Hematopoietic multipotent progenitor cell treated with erythropoietin and hydrocortisone succinate and interleukin-3 and kit ligand, for 15 days (in vitro differentiated cells): ENCODE data around the gene PTPN9.
A peak's percentile ranks its signal among the peaks of the same experiment; 100 is the strongest.
"Not testable (repeated sequence)": the region's sequence is repeated elsewhere in the genome, so short reads cannot be mapped to it uniquely, and the experiment has no call there.

Experiments
- DNase-seq: peaks from one replicate; pipeline ENCODE4 v3.0.0-alpha.2; 2015; ENCODE audit warnings: low spot score

The PTPN9 gene

DNA sequence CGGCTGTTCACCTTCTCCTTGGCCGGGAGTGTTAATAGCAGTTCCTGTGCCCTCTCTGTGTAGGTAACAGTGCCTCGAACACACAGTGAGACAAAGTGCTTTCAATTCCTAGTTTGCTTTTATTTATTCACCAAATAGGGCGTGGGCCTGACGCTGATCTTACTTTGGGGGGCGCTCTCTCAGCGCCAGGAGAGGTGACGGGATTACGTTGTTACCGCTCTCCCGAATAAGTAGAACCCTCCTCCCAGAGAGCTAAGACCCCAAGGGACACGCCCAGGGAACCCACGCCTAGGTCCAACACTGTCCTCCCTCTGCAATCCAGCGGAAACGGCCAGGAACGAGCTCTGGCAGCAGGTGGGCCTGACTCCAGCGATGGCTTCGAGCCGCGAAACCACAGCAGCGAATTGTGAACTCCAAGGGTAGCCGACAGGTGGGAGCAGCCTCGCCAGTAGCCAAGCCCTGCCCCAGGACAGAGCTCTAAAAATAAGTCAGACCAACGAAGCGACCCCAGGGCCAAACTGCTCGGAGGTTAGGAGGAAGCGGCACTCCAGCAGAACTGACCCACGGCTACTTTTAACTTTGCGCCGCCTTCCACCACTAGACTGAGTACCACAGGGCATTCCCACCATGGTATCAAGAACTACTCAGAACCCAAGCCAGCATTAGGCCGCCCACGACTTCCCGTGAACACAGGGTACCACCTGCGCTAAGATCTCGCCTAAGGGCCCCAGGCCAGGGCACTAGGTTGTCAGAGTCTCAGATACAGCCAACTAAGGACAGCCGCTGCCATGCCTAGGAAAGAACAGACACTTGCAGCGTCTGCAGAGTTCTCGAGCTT is 126.0 kb downstream of the PTPN9 start:
- no peak for DNase-seq

DNA sequence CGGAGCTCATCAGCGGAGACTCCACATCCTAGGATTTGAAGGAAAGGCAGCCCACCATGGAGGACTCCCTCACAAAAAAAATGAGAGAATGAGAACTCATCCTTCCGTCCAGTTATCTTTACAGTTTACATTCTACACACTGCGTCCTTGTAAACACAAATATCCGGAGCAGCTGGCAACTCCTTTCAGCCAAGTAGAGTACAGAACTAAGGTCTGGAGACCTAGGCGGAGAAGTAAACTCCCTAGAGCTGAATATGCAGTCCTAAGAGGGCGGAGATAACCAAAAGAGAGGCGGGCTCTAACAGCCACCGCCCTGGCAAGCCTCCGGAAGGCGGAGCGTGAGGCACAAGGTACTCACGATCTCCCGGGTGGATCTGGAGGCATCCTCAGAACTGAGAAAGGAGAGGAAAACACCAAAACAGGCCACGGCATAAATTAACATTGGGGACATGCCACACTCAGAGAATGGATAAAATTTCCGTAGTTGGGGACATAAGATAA is 126.7 kb downstream of the PTPN9 start:
- peak; percentile 94 for DNase-seq

DNA sequence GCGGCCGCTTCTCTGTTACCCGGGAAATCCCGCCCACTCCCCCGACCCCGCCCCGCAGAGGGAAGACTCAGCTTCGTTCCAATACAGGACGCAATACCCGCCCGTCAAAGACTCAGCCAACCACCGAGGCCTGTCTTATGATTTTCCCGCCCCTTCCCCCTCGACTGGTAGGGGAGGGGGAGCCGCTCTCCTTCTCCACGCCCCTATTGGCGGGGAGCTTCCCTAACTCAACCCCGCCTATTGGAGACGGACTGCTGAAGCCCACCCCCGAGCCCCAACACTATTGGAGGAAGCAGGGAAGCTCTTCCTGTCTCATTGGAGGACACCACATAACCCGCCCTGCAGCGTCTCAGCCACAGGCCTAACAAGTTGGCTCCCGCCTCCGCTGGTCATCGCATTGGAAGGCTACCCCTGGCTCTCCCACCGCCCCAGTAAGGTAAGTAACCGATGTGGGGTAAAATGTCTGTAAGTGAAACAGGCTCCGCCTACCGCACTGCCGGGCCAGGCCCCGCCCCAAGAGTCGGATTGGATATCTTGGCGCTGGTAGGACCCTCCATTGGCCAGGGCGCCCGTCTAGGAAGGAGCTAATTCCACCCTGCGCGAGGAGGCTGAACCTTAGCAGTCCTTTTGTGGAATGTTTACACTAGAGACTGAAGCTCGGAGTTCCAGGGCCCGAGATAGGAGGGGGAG is 127.3 kb downstream of the PTPN9 start, which contains the start of gene SIN3A:
Gene SIN3A (minus strand): TSS at position 17 of the 690 bp plus-strand sequence. CDS start 21,315 bp downstream, outside the sequence.
- peak; percentile 100 for DNase-seq

DNA sequence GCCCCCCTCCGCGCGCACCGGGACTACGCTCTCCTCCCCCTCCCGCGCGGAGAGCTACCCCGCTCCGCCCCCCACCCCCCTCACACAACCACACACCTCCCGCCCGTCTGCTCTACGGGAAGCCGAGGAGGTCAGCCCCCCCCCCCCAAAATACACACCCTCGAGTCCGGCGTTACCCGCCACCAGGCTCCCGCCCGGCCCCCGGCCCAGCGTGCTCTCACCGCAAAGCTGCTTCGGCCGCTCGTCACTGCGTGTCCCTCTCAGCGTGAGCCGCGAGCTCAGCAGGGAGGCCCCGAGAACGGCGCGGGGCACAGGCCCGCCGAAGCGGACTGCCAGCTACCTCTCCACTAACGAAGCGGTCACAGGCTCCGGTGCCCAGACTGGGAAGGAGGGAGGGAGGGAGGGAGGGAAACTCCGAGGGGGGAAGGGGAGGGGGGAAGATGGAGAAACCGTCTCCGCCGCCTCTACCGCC is 127.9 kb downstream of the PTPN9 start:
- DNase-seq = no peak

DNA sequence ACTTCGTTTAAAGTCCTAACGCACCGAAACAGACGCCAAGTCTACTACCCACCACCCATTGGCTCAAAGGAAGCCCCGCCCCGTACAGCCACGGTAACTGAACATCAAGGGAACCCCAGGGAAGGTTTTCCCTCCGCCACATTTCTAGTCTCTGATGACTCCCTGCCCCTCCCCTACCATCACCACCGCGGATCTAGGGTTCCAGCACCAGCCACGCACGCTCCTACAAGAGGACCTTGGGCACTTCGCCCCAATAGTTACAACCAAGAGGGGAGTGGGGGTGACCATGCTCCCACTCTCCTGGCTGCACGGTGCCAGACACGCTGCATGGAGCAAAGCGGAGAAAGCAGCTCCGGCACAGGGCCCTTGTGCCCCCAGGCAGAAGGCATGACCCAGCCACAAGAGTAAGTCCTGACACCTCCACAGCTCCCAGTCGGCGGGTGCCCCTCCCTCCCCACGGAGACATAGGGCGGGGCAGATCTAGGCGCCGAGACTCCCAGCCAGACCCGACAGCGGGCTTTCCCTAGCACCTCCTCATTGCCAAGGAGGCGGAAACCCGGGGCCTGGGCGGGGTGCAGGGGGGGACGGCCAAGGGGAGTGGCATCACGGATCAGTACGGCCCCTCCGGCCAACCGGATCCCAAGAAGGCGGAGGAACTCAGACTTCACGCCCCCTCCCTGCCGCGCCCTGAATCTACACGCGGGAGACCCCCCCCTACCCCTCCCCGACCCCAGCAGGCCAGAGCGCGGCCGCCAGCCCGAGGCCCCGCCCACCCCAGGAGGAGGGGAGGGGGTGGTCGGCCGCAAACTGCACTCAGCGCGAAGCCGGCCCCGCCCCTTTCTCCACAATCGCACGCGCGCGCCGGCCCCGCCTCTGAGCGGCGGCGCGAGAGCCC is 128.6 kb downstream of the PTPN9 start:
- DNase-seq = peak; percentile 93

DNA sequence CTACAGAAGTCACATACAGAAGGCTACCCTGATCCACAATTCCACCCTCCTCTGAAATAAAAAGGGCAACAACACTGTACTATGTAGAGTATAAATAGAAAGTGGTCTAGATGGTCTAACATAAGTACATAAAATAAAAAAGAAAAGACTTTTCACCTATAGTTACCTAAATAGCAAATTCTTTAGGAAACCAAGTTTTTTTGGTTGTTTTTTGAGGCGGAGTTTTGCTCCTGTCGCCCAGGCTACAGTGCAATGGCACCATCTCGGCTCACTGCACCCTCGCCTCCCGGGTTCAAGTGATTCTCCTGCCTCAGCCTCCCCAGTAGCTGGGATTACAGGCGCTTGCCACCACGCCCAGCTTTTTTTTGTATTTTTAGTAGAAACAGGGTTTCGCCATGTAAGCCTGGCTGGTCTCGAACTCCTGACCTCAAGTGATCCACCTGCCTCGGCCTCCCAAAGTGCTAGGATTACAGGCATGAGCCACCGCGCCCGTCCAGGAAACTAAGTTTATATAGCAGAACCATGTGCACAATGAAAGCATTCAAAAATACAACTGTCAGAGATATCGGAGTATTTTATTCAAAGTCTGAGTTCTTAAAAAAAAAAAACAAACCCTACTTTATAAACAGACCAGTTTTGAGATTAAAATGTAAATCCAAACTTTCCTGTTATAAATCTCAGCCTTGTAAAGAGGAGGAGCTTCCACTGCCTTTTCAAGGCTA is 129.4 kb downstream of the PTPN9 start:
- DNase-seq = no peak

DNA sequence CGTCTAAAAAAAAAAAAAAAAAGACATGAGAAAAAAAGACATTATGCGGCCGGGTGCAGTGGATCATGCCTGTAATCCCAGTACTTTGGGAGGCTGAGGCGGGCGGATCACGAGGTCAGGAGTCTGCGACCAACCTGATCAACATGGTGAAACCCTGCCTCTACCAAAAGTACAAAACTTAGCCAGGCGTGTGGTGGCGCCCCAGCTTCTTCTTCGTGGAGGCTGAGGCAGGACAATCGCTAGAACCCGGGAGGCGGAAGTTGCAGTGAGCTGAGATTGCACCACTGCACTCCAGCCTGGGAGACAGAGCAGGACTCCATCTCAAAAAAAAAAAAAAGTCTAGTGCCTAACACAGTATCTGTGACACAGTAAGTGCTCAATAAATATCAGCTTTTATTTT is 130.9 kb downstream of the PTPN9 start:
- DNase-seq = not testable (repeated sequence)

DNA sequence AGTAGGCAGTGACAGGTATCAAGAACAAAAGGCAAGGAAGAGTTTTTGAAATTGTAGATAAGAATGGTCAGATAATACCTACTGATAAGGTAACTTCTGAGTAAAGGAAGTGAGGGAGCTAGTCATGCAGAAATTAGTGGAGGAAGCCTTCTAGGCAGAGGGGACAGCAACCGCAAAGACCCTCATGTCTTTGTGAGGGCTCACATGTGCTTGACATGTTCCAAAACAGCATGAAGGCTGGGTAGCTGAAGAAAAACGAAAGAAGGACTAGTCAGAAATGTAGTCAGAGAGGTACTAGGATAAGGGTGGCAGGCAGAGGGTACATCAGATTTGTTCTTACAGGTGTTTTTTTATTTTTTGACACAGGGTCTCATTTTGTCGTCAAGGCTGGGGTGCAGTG is 133.0 kb downstream of the PTPN9 start:
- no peak for DNase-seq

DNA sequence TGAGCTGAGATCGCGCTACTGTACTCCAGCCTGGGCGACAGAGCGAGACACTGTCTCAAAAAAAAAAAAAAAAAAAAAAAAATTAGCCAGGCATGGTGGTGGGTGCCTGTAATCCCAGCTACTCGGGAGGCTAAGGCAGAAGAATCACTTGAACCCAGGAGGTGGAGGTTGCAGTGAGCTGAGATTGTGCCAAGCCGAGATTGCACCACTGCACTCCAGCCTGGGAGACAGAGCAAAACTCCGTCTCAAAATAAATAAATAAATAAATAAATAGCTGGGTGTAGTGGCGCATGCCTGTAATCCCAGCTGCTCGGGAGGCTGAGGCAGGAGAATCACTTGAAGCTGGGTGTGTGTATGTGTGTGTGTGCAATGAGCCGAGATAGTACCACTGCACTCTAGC is 133.8 kb downstream of the PTPN9 start:
- DNase-seq = not testable (repeated sequence)

DNA sequence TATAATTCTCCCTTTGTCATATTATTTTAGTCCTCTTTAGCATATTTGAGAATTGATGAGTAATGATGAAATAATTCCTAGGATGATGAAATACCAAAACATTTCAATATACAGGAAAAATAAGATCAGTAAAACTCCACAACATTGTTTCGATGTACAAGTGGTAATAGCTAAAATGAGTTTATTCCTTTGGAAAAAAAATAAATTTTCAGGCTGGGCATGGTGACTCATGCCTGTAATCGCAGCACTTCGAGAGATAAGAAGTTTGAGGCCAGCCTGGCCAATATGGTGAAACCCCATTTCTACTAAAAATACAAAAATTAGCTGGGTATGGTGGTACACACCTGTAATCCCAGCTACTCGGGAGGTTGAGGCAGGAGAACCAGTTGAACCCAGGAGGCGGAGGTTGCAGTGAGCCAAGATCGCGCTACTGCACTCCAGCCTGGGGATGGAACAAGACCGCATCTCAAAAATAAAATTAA is 135.1 kb downstream of the PTPN9 start:
- DNase-seq = peak; percentile 39

DNA sequence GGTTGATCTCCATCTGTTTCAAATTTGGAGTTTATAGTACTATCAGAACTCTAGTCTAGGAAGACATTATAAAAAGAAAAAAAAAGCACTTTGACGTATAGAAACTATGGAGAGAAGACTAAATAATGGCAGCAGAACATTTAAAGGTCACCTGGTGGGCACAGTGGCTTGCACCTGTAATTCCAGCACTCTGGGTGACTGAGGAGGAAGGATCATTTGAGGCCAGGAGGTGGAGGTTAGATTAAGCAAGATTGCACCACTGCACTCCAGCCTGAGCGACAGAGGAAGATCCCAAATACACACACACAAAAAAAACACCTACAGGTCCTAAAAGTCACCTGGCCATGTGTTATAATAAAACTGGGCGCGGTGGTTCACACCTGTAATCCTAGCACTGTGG is 141.4 kb downstream of the PTPN9 start:
- no peak for DNase-seq

DNA sequence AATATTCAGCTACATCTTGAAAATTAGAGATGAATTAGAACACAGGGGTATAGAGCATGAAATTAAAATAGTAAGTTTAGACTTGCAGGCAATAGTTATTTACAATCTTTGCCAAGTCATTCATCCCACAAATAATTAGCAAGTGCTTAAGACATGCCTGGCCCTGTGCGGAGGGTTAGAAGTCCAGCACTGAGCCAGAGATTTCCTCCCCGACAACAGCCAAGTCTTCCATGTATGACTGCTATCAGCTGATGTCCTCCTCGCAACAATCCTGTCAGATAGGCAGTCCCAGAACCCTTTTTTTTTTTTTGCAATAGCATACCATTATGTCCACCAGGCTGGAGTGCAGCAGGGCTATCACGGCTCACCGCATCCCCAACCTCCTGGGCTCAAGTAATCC is 142.2 kb downstream of the PTPN9 start:
- DNase-seq = no peak

DNA sequence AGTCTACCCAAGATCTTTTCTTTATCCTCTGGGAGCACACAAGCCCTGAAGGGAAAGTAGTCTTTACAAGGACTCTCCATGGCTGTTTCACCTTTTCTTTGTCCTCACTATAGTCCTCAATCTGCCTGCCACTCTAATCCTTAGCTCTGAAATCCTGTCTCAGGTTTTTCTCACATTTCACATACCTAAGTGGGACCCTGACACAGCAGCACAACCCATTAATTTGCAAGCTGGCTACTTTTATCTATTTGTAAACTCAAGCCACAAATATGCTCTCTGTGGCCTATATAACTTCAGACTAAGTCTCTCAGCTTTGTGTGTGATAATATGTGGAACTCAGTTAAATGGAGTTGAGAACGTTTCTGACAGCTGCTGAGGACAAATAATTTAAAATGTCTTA is 147.4 kb downstream of the PTPN9 start:
- no peak for DNase-seq

DNA sequence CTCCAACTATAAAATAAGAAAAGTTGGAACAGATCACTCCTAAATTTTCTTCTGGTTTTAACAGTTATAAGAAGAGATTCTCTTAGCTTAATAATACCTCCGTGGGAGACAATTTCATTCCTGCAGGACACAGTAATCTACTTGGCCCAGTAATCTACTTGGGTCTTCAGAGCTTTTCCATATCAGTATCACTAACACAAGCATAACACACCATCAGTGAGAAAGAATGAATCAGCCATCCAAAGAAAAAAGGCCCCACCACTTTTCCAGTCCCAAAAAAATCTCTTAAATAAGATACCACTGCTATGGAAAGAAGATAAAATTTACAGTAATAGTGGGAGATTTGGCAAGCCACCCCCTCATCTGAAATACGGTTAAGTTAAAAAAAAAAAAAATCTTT is 147.8 kb downstream of the PTPN9 start:
- DNase-seq = no peak

DNA sequence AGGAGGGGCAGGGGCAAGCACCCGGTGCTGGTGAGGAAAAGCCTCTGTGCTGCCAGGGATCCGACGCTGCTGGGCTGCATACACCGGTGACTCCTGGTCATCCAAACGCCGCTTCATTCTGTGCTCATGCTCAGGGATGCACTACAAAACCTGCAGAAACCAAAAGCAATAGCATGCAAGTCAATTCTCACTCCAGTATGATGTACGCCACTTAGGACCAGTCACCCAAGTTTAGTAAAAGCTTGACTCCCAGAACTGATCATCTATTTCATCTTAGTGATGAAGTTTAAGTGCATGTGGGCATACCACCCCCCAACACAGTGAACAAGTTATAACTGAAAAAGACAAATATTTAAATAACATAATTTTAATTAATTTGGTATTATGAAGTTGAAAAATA is 148.9 kb downstream of the PTPN9 start:
- no peak for DNase-seq

DNA sequence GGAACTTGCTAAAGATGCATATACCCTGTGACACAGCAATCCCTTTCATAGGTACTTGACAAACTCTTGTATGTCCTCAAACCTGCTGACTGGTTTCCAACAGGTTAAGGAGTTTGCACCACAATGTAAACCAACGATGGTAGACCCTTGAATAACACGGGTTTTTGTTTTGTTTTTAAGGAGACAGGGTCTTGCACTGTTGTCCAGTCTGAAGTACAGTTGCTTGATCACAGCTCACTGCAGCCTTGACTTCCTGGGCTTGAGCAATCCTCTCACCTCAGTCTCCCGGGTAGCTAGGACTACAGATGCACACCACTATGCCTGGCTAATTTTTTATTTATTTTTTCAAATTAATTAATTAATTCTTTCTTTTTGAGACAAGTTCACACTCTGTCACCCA is 151.0 kb downstream of the PTPN9 start:
- DNase-seq = no peak

DNA sequence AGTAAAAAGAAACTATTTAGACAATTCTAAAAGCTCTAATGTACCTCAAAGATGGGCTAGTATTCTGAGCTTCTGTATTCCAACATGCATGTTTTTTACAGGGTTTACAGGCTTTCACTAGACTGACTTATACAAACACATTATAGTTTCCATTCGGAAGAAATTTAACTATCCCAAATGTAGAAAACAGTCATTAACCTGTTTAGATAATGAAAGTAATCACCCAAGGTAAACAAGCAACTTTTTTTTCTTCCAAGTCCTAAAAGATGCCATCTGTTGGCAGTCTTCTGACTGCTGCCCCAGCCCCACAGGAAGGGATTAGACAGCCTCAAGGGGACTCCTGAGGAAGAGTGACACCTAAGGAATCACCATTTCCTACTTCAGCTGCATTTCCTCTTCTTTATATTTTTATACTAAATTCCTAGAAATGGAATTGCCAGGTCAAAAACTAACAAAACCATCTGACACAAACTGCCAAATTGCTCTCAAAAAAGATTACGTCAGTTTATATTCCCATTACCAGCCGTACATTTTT is 153.1 kb downstream of the PTPN9 start:
- no peak for DNase-seq

DNA sequence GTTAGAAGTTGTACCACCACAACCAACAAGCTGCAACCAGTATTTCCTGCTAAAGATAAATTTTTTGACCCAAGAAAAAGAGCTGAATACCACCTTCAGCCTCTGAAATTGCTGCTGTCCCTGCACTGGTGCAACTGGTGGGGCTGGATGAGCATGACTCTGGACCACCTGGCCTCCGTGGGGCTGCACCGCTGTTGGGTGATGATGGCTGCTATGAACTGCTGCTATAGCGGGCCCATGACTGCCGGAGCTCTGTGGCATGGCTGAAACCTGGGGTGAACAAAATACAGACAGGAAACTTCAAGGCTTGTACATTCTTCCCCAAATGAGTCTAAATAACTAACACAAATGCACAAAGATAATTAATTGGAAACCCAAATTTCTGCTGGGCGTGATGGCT is 156.6 kb downstream of the PTPN9 start:
- no peak for DNase-seq

DNA sequence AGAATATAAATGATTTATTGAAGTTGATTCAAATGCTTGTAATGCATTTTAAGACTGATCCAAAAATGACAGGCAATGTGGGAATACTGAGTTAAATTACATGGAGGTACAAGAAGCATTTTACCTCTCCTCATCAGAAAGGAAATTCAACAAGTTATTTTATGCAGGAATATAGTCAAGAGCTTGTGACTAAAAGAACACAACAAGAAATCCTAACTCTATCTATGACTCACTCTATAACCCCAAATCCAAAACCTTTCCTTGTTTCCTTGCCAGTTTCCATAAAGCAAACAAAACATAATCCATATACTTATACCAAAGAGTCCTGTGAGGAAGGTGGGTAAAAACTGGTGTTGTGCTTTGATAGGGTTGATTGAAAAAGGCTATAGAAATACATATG is 158.4 kb downstream of the PTPN9 start:
- DNase-seq = no peak

DNA sequence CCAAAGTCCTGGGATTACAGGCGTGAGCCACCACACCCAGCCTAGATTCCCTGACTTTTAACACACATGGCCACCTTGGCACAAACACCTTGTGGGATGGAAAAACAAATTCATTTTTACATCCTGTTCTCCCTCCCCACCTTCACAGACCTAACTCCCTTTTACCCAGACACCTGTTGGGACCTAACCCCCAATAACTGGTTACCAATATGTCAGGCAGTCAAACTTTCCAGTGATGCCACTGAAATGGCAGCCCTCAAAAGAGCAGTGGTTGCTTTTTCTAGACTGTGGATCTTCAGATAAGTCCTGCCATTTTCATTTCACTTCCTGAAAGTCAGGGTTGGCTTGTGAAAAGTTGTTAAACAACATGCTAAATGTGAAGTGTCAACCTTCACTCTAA is 162.5 kb downstream of the PTPN9 start:
- no peak for DNase-seq
